ENCODE data around the gene MAGIX.
A peak's percentile ranks its signal among the peaks of the same experiment; 100 is the strongest.
"Not testable (repeated sequence)": the region's sequence is repeated elsewhere in the genome, so short reads cannot be mapped to it uniquely, and the experiment has no call there.

MAGIX gene

GRCh38 chrX:49162620-49163019 is at the start of gene MAGIX:
Gene MAGIX, plus strand, starts transcription at chrX:49162758. Its CDS starts 132 bp downstream, at chrX:49162890.
- DNase-seq = no peak

GRCh38 chrX:49116076-49116475 is 46.5 kb upstream of the MAGIX start:
- DNase-seq = no peak

- no peak for DNase-seq
Observed at GRCh38 chrX:49116716-49117115, 45.8 kb upstream of the MAGIX start.

GRCh38 chrX:49117581-49117980 is 45.0 kb upstream of the MAGIX start:
- DNase-seq = no peak

- DNase-seq = no peak
Observed at GRCh38 chrX:49120091-49120490, 42.5 kb upstream of the MAGIX start.

- DNase-seq = no peak
Observed at GRCh38 chrX:49122499-49122898, 40.1 kb upstream of the MAGIX start.

GRCh38 chrX:49127742-49128258 is 34.8 kb upstream of the MAGIX start:
- DNase-seq = not testable (repeated sequence)

GRCh38 chrX:49129427-49129826 is 33.1 kb upstream of the MAGIX start:
- DNase-seq = no peak

GRCh38 chrX:49132275-49132674 is 30.3 kb upstream of the MAGIX start:
- not testable (repeated sequence) for DNase-seq

- no peak for DNase-seq
Observed at GRCh38 chrX:49133759-49134158, 28.8 kb upstream of the MAGIX start.

GRCh38 chrX:49137492-49137891 is 25.1 kb upstream of the MAGIX start:
- no peak for DNase-seq

- no peak for DNase-seq
Observed at GRCh38 chrX:49139713-49140112, 22.8 kb upstream of the MAGIX start.

- not testable (repeated sequence) for DNase-seq
Observed at GRCh38 chrX:49142264-49142663, 20.3 kb upstream of the MAGIX start.

GRCh38 chrX:49143154-49143553 is 19.4 kb upstream of the MAGIX start:
- not testable (repeated sequence) for DNase-seq

- no peak for DNase-seq
Observed at GRCh38 chrX:49147282-49147681, 15.3 kb upstream of the MAGIX start.

GRCh38 chrX:49147936-49148335 is 14.6 kb upstream of the MAGIX start:
- DNase-seq = no peak

- DNase-seq = not testable (repeated sequence)
Observed at GRCh38 chrX:49148390-49149100, 14.0 kb upstream of the MAGIX start.

GRCh38 chrX:49149291-49149690 is 13.3 kb upstream of the MAGIX start:
- DNase-seq = not testable (repeated sequence)

GRCh38 chrX:49153467-49153866 is 9.1 kb upstream of the MAGIX start:
- DNase-seq = no peak

GRCh38 chrX:49155243-49155899 is 7.2 kb upstream of the MAGIX start:
- DNase-seq = peak; percentile 87

- peak; percentile 88 for DNase-seq
Observed at GRCh38 chrX:49155900-49156837, 6.4 kb upstream of the MAGIX start.

GRCh38 chrX:49157194-49157593 is 5.4 kb upstream of the MAGIX start:
- no peak for DNase-seq

- DNase-seq = no peak
Observed at GRCh38 chrX:49160908-49161307, 1.6 kb upstream of the MAGIX start.
